GM12891 (cell line): Measurements from ENCODE around the gene MRPL27.

Experiments used
- POLR2A ChIP-seq: IDR thresholded peaks from 2 replicates; pipeline ENCODE4 v1.6.1; 2011; ENCODE audit warnings: low read depth, low read length, control low read depth
- POLR2AphosphoS5 ChIP-seq: IDR thresholded peaks from 2 replicates; pipeline ENCODE4 v1.6.1; 2011; ENCODE audit warnings: low read depth, low read length, control low read depth
- POU2F2 ChIP-seq: IDR thresholded peaks from 2 replicates; pipeline ENCODE4 v1.6.1; 2011; ENCODE audit warnings: low read depth, mild to moderate bottlenecking, control low read depth, low read length, moderate library complexity
- SPI1 ChIP-seq: IDR thresholded peaks from 2 replicates; pipeline ENCODE4 v1.6.1; 2011; ENCODE audit warnings: low read depth, low read length, control low read depth

DNA sequence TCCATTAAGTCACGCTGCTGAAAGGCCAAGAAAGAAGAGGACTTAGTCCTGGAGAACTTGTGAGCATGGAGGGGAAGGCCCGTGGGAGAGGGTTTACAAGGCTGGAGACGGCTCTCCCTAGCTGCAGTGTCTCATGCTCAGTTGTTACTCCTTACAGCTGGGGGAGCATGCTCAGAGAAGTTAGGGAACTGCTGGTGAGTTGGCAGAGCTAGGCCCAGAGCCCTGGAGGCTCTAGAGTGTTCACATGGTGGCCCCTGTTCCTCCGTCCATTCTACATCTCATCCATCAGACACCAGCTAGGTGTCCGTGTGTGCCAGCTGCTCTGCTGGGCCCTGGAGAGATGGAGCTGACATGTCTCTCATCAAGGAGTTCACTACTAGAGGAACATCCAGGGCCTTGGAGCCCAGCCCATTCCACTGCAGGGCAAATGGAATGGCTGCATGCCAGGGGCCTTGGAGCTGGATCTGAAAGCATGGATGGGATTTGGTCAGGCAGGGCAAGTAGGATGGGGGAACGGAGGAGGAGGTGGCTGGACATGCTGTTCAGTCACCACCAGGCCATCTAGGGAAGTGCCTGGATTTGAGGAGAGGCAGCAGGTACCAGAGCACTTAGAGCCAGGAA is 20.8 kb downstream of the MRPL27 start:
- TF ChIP-seq POLR2A (no peak), POLR2AphosphoS5 (no peak), POU2F2 (no peak), SPI1 (no peak)
